Brain microvascular endothelial cell (primary cell): Measurements from ENCODE around the gene RASGRF1.

Source experiments
- DNase-seq: peaks from one replicate; pipeline ENCODE4 v3.0.0-alpha.2; 2020
- H3K27ac ChIP-seq: fragments of 250-450 bp; sonication (Bioruptor Pico); 2 replicates; pipeline ENCODE4 v1.5.1; 2020; ENCODE audit warnings: mild to moderate bottlenecking, moderate library complexity
- H3K27me3 ChIP-seq: fragments of 250-450 bp; sonication (Bioruptor Pico); replicated peaks from 2 replicates; pipeline ENCODE4 v1.5.1; 2020; ENCODE audit warnings: mild to moderate bottlenecking
- H3K36me3 ChIP-seq: fragments of 250-450 bp; sonication (Bioruptor Pico); replicated peaks from 2 replicates; pipeline ENCODE4 v1.5.1; 2020; ENCODE audit warnings: mild to moderate bottlenecking
- H3K4me3 ChIP-seq: 2 replicates; pipeline ENCODE4 v1.5.1; 2011; ENCODE audit warnings: low read depth, mild to moderate bottlenecking, control low read depth, low read length, moderate library complexity
- CTCF ChIP-seq: IDR thresholded peaks from 2 replicates; pipeline ENCODE4 v1.5.1; 2011; ENCODE audit warnings: low read depth, mild to moderate bottlenecking, moderate library complexity, low read length, control low read depth, inconsistent platforms; ENCODE audit errors: missing control alignments
- in situ Hi-C: cut with HindIII; loops from 2 replicates; pipeline ENCODE4 v1.10.0; 2017; ENCODE audit warnings: low sequenced_read_pairs, low pct_ligation_motif_present

RASGRF1 gene

DNA sequence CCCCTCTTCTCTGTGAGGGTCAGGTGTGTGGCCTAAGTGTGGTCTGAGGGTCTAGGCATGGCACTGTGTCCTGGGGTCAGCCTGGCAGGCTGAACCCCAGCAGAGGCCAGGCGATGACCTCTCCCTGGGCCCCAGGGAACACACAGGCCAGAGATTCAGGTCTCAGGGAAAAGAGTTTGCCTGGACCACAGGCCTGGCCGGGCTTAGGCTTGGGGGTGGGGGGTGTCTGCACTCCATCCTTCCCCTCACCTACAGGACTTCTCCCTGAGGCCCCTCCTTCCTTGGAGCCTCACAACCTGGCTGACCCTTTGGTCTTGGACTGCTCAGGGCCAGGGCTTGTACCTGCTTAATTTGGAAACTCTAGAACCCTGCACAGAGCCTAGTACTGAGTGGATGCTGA is 21.8 kb downstream of the RASGRF1 start:
- no peak overlapping the region for H3K27ac ChIP-seq
- TF ChIP-seq CTCF = no peak
- no peak overlapping the region for H3K4me3 ChIP-seq
- no peaks in the 10 kb centered on the region for H3K36me3 ChIP-seq
- in situ Hi-C loops = no loop called here
- no peaks in the 10 kb centered on the region for H3K27me3 ChIP-seq
- DNase-seq = no peak

DNA sequence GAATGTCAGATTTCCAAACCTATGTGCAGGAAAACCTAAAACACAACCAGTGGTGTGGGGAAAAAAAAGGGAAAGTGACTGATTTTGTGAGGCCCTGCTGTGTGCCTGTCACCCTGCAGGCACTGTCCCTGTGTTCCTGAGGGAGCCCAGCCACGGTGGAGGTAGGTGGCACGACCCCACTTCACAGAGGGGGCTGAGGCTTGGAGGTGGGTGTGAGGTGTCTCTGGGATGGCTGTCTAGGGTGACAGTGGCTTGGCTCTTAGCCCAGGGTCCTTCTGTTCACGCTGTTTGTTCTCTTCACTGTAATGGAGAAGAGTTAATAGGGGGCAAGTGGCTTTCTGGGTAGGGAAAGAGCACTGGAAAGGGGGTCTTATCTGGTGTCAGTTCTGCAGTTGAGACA is 22.6 kb downstream of the RASGRF1 start:
- no peaks in the 10 kb centered on the region for H3K36me3 ChIP-seq
- H3K4me3 ChIP-seq = no peak overlapping the region
- no peak for DNase-seq
- in situ Hi-C loops = no loop called here
- no peaks in the 10 kb centered on the region for H3K27me3 ChIP-seq
- no peak overlapping the region for H3K27ac ChIP-seq
- no peak for TF ChIP-seq CTCF

DNA sequence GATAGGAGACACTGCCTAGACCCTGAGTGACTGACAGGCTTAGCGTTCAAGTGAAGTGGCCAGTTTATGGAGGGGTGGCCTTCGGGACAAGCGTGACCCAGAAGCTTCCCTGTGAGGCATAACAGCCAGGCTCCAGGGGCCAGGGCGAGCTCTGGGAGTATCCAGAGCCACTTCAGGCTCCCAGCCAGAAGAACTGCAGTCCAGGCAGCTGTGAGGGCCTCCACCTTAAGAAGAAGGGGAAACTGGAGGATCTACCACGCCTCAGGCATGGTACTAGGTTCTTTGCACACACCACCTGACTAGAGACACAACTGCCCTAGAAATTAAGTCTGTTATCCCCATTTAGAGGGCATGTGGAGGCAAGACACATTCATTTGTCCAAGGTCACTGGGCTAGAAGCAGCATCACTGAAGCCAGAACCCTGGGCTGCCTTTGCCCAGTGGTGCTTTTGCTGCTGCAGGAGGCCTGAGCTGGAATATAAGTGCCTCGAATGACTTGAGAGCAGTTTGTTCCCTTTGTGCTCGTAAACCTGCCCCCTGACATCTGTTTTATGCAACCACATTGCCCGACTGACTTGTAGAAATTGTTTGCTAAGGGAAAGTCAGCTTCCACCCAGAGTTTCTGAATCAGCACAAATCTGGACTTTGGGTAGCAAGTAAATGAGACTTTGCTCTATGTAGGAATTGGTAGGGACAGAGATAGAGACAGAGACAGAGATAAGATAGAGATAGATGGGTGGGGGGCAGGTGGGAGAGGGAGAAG is 23.3 kb downstream of the RASGRF1 start:
- H3K27ac ChIP-seq = no peak overlapping the region

DNA sequence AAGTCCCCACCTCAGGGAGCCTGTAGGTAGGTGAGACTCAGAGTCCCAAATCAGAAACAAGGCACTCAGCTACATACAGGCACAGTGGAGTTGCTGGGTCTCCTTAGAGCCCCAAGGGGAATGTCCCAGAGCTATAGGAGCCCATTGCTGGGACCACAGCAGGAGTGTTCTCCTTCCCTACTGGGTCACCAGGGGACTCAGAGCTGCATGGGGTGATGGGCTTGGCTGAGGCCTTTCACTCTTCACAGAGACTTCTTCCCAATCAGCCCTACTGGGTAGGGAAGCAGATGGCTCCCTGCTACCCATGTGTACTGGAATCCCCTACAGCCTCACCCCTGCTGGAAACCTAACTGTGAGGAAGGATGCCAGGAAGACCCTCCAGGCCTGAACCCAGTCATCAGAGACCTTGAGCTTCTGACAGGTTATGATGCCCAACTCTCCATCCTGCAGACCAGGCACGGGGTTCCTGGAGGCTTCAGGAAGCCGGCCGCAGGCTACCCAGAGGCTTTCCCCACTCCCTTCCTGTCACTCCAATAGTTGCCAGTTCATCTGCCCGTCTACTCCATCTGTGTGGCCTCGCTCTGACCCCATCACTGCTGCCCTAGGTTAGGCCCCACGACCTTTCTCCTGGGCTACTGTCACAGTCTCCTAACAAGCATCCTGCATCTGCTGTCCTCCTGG is 24.0 kb downstream of the RASGRF1 start:
- in situ Hi-C loops = no loop called here
- H3K27ac ChIP-seq = no peak overlapping the region
- TF ChIP-seq CTCF = no peak
- DNase-seq = no peak
- H3K4me3 ChIP-seq = no peak overlapping the region
- H3K27me3 ChIP-seq = no peaks in the 10 kb centered on the region
- H3K36me3 ChIP-seq = no peaks in the 10 kb centered on the region

More for the DNA sequence above, 23.3 kb downstream of the RASGRF1 start:
- TF ChIP-seq CTCF = no peak
- Histone ChIP-seq H3K4me3 (no peak overlapping the region), H3K36me3 (no peaks in the 10 kb centered on the region), H3K27me3 (no peaks in the 10 kb centered on the region)
- in situ Hi-C loops = no loop called here
- no peak for DNase-seq

DNA sequence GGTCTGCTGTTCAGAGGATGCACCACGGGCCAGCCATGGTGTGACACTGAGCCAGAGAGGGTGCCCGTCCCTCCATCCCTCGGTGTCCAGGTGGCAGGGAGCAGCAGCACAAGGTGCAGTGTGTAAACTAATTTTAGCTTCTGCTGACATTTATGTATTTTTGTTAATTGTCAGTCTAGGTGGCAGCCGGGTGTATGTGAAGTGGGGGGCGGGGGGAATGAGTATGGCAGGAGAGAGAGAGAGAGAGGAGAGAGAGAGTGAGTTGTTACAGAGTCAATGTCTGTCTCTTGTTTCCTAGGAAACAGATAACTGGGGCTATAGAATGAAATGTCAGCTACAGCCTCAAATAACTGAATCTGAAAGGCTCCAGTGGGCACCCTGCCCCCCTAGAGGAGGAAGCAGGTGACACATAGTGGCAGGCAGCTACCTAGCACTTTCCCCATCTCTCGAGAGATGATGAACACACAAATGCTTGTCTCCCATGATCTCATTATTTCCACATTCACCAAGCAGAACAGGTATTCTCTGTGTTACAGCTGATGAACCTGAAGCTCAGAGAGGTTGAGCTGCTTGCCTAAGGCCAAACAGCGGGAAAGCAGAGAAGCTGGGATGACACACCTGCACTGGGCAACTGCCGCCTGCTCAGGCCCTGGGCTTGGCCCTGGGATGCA is 24.7 kb downstream of the RASGRF1 start:
- Histone ChIP-seq H3K27ac (no peak overlapping the region), H3K4me3 (no peak overlapping the region), H3K27me3 (no peaks in the 10 kb centered on the region), H3K36me3 (no peaks in the 10 kb centered on the region)
- in situ Hi-C loops = no loop called here
- TF ChIP-seq CTCF = no peak
- DNase-seq = no peak
